K562 (cell line): ENCODE measurements around the gene CYP4V2. TPM values are rescaled to one million over a fixed set of nuclear protein-coding genes. Genes with fewer than 3 reads are reported as not detected.

ENCODE experiments used
- CBX8 ChIP-seq: fragments of 200-600 bp; sonication (generic); IDR thresholded peaks from 2 replicates; pipeline ENCODE4 v1.6.1; 2012; ENCODE audit warnings: borderline replicate concordance, mixed run types, low read depth, mild to moderate bottlenecking, moderate library complexity, mixed read lengths, low read length, control low read depth, inconsistent platforms; ENCODE audit not compliant: poor library complexity, severe bottlenecking; ENCODE audit errors: extremely low read depth
- HLTF ChIP-seq: fragments of 450-650 bp; IDR thresholded peaks from 2 replicates; pipeline ENCODE4 v1.6.1; 2016
- NR4A1 ChIP-seq, 2 experiments: fragments of 250-450 bp in 1 of 2; fragments of 450-650 bp in 1 of 2; sonication (Bioruptor Pico) in 1 of 2; IDR thresholded peaks; 2 replicates each; pipeline versions ENCODE4 v1.4.0 to v1.6.1; 2016 to 2020; ENCODE audit warnings: mild to moderate bottlenecking in 2 of 2, missing compliant biosample characterization in 1 of 2, missing genetic modification characterization in 1 of 2, moderate library complexity in 1 of 2
- PRMT5 ChIP-seq: sonication (generic); formaldehyde crosslinking; IDR thresholded peaks from 2 replicates; pipeline ENCODE4 v1.5.0; 2020; ENCODE audit warnings: missing genetic modification reagents
- SMARCE1 ChIP-seq: fragments of 450-650 bp; IDR thresholded peaks from 2 replicates; pipeline ENCODE4 v1.7.1; 2016; ENCODE audit warnings: mild to moderate bottlenecking
- TCF15 ChIP-seq: fragments of 250-450 bp; sonication (Bioruptor Pico); IDR thresholded peaks from 2 replicates; pipeline ENCODE4 v1.8.0; 2022; ENCODE audit warnings: moderate library complexity, mild to moderate bottlenecking, inconsistent platforms
- TFE3 ChIP-seq: fragments of 450-650 bp; formaldehyde crosslinking; IDR thresholded peaks from 2 replicates; pipeline ENCODE4 v1.4.0; 2020; ENCODE audit warnings: mild to moderate bottlenecking, mixed read lengths
- ZC3H8 ChIP-seq: fragments of 450-650 bp; IDR thresholded peaks from 2 replicates; pipeline ENCODE4 v1.6.1; 2017
- ZNF830 ChIP-seq: fragments of 250-450 bp; sonication (Bioruptor Pico); IDR thresholded peaks from 2 replicates; pipeline ENCODE4 v1.5.0; 2021; ENCODE audit warnings: mild to moderate bottlenecking
- ZSCAN29 ChIP-seq: fragments of 450-650 bp; IDR thresholded peaks from 2 replicates; pipeline ENCODE4 v1.6.1; 2017
- polyA plus RNA-seq, 8 experiments: library from polyadenylated mRNA; depleted of rRNA in 4 of 8; stranded (reverse) in 5 of 8; unstranded in 3 of 8; fragments of >200 nt; fragmentation: Nextera tagmentation in 2 of 8; fragmentation: Illumina TruSeq in 1 of 8; extraction: Ambion mirVana in 2 of 8; extraction: Trizol in 1 of 8; gene quantifications; 2 replicates each; pipeline versions ENCODE4 v1.2.1 to v1.2.3, GENCODE V29; 2011 to 2014; ENCODE audit warnings: inconsistent platforms in 1 of 8, missing spikeins in 1 of 8
- total RNA-seq, 7 experiments: library from RNA; depleted of rRNA in 6 of 7; stranded (reverse); fragments of >200 nt in 6 of 7; fragmentation: Illumina TruSeq in 2 of 7; extraction: Trizol in 2 of 7; gene quantifications; 2 replicates each; pipeline versions ENCODE4 v1.2.1 to v1.2.3, GENCODE V29; 2011 to 2021; ENCODE audit warnings: low replicate concordance in 1 of 7
- TF ChIP-seq, protein P1 (sequence below), 2 experiments: fragments of 450-650 bp; formaldehyde crosslinking in 1 of 2; IDR thresholded peaks; 2 replicates each; pipeline versions ENCODE4 v1.4.0 to v1.6.1; 2014 to 2020; ENCODE audit warnings: mild to moderate bottlenecking in 2 of 2, borderline replicate concordance in 1 of 2, low read depth in 1 of 2
- TF ChIP-seq, protein P2 (sequence below), 2 experiments: fragments of 150-350 bp in 1 of 2; IDR thresholded peaks; 2 replicates each; pipeline ENCODE4 v1.6.1; 2012 to 2016; ENCODE audit warnings: low read depth in 2 of 2, low read length in 2 of 2, mild to moderate bottlenecking in 1 of 2, moderate library complexity in 1 of 2

CYP4V2 gene
- total and polyA plus RNA-seq, 9 of the 15 experiments (the other 6 are each of a cell fraction or from before 2014, with no cell fraction given): 1.1 to 8.3 (median 3.9) TPM

DNA sequence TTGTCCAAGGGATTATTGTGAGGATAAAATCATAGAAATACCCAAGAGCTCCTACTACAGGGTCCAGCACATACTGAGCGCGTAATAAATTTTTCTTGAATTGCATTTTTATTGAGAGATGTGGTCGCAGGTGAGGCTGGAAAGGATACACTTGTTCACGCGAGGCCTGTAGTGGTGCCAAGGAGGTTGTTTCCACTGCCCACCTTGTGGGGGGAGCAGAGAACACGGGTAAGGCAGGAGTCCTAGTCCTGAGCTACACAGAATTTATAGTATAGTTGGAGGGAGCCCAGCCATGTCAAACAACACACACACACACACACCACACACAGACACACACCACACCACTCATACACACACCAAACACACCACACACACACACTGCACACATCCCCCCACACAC lies 31.8 kb upstream of the CYP4V2 start (continued):
- TF ChIP-seq, protein P1, sequence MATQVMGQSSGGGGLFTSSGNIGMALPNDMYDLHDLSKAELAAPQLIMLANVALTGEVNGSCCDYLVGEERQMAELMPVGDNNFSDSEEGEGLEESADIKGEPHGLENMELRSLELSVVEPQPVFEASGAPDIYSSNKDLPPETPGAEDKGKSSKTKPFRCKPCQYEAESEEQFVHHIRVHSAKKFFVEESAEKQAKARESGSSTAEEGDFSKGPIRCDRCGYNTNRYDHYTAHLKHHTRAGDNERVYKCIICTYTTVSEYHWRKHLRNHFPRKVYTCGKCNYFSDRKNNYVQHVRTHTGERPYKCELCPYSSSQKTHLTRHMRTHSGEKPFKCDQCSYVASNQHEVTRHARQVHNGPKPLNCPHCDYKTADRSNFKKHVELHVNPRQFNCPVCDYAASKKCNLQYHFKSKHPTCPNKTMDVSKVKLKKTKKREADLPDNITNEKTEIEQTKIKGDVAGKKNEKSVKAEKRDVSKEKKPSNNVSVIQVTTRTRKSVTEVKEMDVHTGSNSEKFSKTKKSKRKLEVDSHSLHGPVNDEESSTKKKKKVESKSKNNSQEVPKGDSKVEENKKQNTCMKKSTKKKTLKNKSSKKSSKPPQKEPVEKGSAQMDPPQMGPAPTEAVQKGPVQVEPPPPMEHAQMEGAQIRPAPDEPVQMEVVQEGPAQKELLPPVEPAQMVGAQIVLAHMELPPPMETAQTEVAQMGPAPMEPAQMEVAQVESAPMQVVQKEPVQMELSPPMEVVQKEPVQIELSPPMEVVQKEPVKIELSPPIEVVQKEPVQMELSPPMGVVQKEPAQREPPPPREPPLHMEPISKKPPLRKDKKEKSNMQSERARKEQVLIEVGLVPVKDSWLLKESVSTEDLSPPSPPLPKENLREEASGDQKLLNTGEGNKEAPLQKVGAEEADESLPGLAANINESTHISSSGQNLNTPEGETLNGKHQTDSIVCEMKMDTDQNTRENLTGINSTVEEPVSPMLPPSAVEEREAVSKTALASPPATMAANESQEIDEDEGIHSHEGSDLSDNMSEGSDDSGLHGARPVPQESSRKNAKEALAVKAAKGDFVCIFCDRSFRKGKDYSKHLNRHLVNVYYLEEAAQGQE (IDR thresholded peaks at IDR 0.05; ENCODE audit: borderline replicate concordance): no peak
- TF ChIP-seq, protein P1 (CRISPR knock-in tag; IDR thresholded peaks at IDR 0.05; ENCODE audit: low read depth): no peak
- TF ChIP-seq CBX8: no peak
- no peak for TF ChIP-seq NR4A1 (CRISPR knock-in tag; IDR thresholded peaks at IDR 0.05)
- TF ChIP-seq NR4A1 (tag; IDR thresholded peaks at IDR 0.05): no peak
- no peak for TF ChIP-seq TCF15 (CRISPR knock-in tag)
- TF ChIP-seq, protein P2, sequence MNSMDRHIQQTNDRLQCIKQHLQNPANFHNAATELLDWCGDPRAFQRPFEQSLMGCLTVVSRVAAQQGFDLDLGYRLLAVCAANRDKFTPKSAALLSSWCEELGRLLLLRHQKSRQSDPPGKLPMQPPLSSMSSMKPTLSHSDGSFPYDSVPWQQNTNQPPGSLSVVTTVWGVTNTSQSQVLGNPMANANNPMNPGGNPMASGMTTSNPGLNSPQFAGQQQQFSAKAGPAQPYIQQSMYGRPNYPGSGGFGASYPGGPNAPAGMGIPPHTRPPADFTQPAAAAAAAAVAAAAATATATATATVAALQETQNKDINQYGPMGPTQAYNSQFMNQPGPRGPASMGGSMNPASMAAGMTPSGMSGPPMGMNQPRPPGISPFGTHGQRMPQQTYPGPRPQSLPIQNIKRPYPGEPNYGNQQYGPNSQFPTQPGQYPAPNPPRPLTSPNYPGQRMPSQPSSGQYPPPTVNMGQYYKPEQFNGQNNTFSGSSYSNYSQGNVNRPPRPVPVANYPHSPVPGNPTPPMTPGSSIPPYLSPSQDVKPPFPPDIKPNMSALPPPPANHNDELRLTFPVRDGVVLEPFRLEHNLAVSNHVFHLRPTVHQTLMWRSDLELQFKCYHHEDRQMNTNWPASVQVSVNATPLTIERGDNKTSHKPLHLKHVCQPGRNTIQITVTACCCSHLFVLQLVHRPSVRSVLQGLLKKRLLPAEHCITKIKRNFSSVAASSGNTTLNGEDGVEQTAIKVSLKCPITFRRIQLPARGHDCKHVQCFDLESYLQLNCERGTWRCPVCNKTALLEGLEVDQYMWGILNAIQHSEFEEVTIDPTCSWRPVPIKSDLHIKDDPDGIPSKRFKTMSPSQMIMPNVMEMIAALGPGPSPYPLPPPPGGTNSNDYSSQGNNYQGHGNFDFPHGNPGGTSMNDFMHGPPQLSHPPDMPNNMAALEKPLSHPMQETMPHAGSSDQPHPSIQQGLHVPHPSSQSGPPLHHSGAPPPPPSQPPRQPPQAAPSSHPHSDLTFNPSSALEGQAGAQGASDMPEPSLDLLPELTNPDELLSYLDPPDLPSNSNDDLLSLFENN (IDR thresholded peaks at IDR 0.05; ENCODE audit: low read depth in 2 of 2, low read length in 2 of 2): no peak
- TF ChIP-seq ZC3H8: no peak
- no peak for TF ChIP-seq SMARCE1
- no peak for TF ChIP-seq HLTF
- no peak for TF ChIP-seq PRMT5 (CRISPR knock-in tag)
- no peak for TF ChIP-seq ZSCAN29
- no peak for TF ChIP-seq TFE3 (CRISPR knock-in tag)
- TF ChIP-seq ZNF830 (CRISPR knock-in tag): no peak
